ENCODE measurements around the gene HESX1.

DNA sequence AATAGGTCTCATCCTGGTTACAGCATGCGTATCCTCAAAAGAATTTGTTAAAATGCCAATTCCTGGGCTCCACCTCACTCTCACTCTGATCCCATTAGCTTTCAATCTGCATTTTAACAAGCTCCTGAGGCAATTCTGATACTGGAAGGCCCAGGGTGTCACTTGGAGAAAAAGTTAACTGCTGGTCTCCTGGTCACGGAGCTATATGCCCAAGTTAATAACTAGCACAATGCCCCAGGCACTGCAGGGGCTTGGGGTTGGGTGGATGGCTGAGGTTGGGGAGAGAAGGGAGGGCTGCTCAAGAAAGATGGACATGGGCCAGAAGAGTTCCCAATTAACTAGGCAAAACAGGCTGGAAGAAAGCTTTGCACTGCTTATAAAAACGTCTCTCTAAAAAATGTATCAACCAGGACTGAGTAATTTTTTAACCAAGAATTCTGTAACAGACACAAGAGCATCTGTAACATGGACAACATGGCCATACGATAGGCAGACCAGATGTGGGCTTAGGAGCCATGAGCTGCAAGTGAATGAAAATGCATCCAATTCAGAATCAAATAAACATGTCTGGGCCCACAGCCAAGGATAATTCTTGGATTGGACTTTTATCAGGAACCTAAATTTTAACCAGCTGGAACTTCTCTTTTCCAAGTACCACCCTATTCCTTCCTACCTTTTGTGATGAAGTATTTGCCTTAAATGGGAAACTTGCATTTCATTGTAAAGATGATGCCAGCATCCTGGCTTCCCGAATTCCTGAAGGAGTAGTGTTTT is 38.8 kb downstream of the HESX1 start:
- TF ChIP-seq POLR2A (IDR thresholded peaks at IDR 0.05), result no peak
- TF ChIP-seq, protein P1, sequence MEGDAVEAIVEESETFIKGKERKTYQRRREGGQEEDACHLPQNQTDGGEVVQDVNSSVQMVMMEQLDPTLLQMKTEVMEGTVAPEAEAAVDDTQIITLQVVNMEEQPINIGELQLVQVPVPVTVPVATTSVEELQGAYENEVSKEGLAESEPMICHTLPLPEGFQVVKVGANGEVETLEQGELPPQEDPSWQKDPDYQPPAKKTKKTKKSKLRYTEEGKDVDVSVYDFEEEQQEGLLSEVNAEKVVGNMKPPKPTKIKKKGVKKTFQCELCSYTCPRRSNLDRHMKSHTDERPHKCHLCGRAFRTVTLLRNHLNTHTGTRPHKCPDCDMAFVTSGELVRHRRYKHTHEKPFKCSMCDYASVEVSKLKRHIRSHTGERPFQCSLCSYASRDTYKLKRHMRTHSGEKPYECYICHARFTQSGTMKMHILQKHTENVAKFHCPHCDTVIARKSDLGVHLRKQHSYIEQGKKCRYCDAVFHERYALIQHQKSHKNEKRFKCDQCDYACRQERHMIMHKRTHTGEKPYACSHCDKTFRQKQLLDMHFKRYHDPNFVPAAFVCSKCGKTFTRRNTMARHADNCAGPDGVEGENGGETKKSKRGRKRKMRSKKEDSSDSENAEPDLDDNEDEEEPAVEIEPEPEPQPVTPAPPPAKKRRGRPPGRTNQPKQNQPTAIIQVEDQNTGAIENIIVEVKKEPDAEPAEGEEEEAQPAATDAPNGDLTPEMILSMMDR (IDR thresholded peaks at IDR 0.05), result no peak

Data from lower leg skin (tissue), 3 donors.